ENCODE data around the gene CCDC32.

GRCh38 chr15:40523611-40524010 lies 41.2 kb downstream of the CCDC32 start:
- TF ChIP-seq, protein P1, sequence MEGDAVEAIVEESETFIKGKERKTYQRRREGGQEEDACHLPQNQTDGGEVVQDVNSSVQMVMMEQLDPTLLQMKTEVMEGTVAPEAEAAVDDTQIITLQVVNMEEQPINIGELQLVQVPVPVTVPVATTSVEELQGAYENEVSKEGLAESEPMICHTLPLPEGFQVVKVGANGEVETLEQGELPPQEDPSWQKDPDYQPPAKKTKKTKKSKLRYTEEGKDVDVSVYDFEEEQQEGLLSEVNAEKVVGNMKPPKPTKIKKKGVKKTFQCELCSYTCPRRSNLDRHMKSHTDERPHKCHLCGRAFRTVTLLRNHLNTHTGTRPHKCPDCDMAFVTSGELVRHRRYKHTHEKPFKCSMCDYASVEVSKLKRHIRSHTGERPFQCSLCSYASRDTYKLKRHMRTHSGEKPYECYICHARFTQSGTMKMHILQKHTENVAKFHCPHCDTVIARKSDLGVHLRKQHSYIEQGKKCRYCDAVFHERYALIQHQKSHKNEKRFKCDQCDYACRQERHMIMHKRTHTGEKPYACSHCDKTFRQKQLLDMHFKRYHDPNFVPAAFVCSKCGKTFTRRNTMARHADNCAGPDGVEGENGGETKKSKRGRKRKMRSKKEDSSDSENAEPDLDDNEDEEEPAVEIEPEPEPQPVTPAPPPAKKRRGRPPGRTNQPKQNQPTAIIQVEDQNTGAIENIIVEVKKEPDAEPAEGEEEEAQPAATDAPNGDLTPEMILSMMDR (conservative IDR thresholded peaks at IDR 0.05), result no peak
- TF ChIP-seq EZH2 (IDR thresholded peaks at IDR 0.05; ENCODE audit: low read depth), result no peak

Data from PC-9 (cell line).